Bronchial epithelial cell (primary cell): Measurements from ENCODE around the gene SLC16A8. TPM values are rescaled to one million over a fixed set of nuclear protein-coding genes. Genes with fewer than 3 reads are reported as not detected.

Experiments used
- DNase-seq: peaks from one replicate; pipeline ENCODE4 v3.0.0-alpha.2; 2010; ENCODE audit warnings: low read depth
- FAIRE-seq: peaks from 2 replicates; lab custom pipeline; 2011; peaks lifted over from hg19 to GRCh38; lab: Jason Lieb, UNC
- H3K27me3 ChIP-seq: 2 replicates; pipeline ENCODE4 v1.5.1; 2011; ENCODE audit warnings: low read length; ENCODE audit not compliant: control insufficient read depth, insufficient read depth
- H3K36me3 ChIP-seq: 2 replicates; pipeline ENCODE4 v1.5.1; 2011; ENCODE audit warnings: low read length; ENCODE audit not compliant: control insufficient read depth, insufficient read depth
- H3K4me3 ChIP-seq: 2 replicates; pipeline ENCODE4 v1.5.1; 2011; ENCODE audit warnings: mild to moderate bottlenecking, low read depth, low read length, control low read depth
- CTCF ChIP-seq: IDR thresholded peaks from 2 replicates; pipeline ENCODE4 v1.5.1; 2011; ENCODE audit warnings: mild to moderate bottlenecking, moderate library complexity, low read length, control low read depth, inconsistent platforms; ENCODE audit not compliant: insufficient read depth, severe bottlenecking
- total RNA-seq: library from RNA; depleted of rRNA; stranded (reverse); fragments of >200 nt; gene quantifications from 2 replicates; pipeline ENCODE4 v1.2.1, GENCODE V29; 2014

The SLC16A8 gene
- total RNA-seq, 1 donor from 2014 or later: 0.26 TPM

DNA sequence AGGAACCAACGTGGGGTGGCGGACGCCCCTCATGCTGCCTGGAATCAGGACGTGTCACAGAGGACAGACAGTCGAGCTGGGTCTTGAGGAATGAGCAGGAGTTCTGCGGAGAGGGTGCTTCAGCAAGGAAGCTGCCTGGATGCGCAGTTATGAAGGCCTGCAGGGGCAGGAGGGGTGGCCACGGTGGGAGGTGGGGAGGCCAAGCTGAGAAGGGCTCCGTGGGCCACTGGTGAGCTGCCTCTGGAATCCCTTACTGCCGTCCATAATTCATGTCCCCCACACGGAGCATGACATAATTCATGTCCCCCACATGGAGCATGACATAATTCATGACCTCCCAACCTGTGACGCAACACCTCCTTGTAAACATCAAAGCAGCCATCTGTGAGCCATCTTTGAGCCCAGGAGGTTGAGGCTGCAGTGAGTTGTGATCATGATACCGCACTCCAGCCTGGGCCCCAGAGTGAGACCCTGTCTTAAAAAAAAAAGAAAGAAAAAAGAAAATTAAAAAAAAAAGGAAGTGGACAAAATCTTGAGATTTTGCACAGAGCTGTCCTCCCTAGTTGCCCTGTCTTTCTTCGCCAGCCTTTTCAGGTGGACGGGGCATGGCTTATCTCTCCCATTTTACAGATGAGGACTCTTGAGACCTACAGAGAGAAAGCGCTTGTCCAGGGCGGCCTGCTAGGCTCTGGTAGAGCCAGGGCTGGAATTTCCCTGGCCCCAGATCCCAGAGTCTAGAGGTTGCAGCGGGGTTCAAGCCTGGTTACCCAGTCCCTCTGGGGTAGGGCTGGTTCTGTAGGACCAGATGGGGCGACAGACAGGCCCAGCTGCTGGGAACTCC lies 51.1 kb downstream of the SLC16A8 start:
- peaks cover 3% of the 10 kb centered on the region for H3K27me3 ChIP-seq
- TF ChIP-seq CTCF: no peak
- FAIRE-seq (no peak), DNase-seq (peak; percentile 44)
- no peaks in the 10 kb centered on the region for H3K36me3 ChIP-seq
- no peak overlapping the region for H3K4me3 ChIP-seq

GRCh38 chr22:38031491-38031890 lies 52.5 kb downstream of the SLC16A8 start:
- no peak overlapping the region for H3K4me3 ChIP-seq
- FAIRE-seq: no peak
- DNase-seq: no peak
- H3K36me3 ChIP-seq: no peaks in the 10 kb centered on the region
- peaks cover 3% of the 10 kb centered on the region for H3K27me3 ChIP-seq
- no peak for TF ChIP-seq CTCF

GRCh38 chr22:38030311-38031133 lies 53.5 kb downstream of the SLC16A8 start:
- FAIRE-seq (no peak), DNase-seq (no peak)
- Histone ChIP-seq H3K36me3 (no peaks in the 10 kb centered on the region), H3K27me3 (peaks cover 6% of the 10 kb centered on the region), H3K4me3 (no peak overlapping the region)
- TF ChIP-seq CTCF: no peak

GRCh38 chr22:38029901-38030300 lies 54.1 kb downstream of the SLC16A8 start:
- Histone ChIP-seq H3K36me3 (no peaks in the 10 kb centered on the region), H3K27me3 (peaks cover 8% of the 10 kb centered on the region), H3K4me3 (no peak overlapping the region)
- TF ChIP-seq CTCF: no peak
- DNase-seq (no peak), FAIRE-seq (no peak)

DNA sequence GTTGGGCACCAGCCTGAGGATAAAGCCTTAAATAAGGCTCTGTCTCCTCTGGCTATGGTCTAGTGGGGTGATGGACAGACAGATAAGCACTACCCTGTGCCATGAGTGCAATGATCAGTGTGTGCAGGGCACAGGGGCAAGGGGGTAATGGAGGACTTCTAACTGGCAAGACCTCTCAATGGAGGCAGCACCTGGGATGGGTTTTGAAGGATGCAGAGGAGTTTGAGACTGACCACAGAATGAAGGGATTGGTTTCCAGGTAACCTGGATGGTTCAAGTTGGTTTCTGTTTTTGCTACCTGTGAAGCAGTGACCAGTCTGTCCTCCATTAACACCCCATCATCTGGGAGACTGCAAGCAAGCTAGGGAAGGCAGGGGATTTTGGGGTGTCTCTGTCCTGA lies 54.6 kb downstream of the SLC16A8 start:
- FAIRE-seq (peak; percentile 91), DNase-seq (no peak)
- H3K27me3 ChIP-seq: peaks cover 11% of the 10 kb centered on the region
- H3K4me3 ChIP-seq: no peak overlapping the region
- H3K36me3 ChIP-seq: no peaks in the 10 kb centered on the region
- TF ChIP-seq CTCF: no peak
